ENCODE data around the gene TMEM132D.

- TF ChIP-seq POLR2A (IDR thresholded peaks at IDR 0.05; ENCODE audit: low read depth, low read length), result no peak
- no peak for TF ChIP-seq CTCF (IDR thresholded peaks at IDR 0.05; ENCODE audit: extremely low read depth in 1 of 2, insufficient read depth in 1 of 2, low read depth in 1 of 2, low read length in 2 of 2)
- TF ChIP-seq POLR2AphosphoS5 (IDR thresholded peaks at IDR 0.05; ENCODE audit: insufficient read depth, low read depth, low read length), result no peak
- no peak for TF ChIP-seq GATA2 (IDR thresholded peaks at IDR 0.05; ENCODE audit: insufficient read depth, insufficient read length, low read depth, low read length)
- TF ChIP-seq JUN (IDR thresholded peaks at IDR 0.05; ENCODE audit: borderline replicate concordance, insufficient read depth, insufficient read length, low read depth), result no peak
- TF ChIP-seq MYC (IDR thresholded peaks at IDR 0.05; ENCODE audit: low read depth, low read length), result no peak
- TF ChIP-seq MAX (IDR thresholded peaks at IDR 0.05; ENCODE audit: insufficient read depth, insufficient read length), result no peak
Observed at GRCh38 chr12:129909051-129910020, 5.5 kb upstream of the TMEM132D start.
